ENCODE results near the gene STARD10.
A peak's percentile ranks its signal among the peaks of the same experiment; 100 is the strongest.

The STARD10 gene

DNA sequence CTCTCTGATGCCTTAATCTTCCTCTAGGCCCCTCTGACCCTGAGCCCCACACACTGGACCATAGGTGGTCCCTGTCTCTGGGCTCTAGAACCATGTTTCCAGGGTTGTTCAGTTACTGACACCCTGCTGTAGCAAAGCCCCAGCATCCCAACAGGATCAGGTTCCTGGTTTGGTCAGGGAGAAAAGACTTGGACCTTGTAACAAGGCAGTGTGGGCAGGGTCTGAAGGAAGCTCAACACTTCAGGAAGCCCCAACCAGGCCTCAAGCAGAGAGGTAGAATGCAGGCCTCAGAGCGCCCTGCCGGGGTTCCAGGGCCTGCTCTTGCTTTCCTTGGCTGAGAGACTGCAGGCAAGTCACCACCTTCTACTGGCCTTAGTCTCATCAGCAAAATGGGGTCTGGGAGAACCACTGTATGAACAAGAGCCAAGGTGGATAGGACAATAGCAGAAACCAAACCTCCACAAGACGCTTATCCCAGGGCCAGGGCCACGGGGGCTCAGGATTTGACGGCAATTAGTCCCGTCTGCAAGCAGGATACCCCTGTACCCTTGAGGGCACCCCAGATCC, 46.5 kb downstream of the STARD10 start:
- peak overlapping the region; percentile 3 for H3K9ac ChIP-seq (ENCODE audit: low read length)
- no peak overlapping the region for H3K27ac ChIP-seq (ENCODE audit: low read depth, low read length)

DNA sequence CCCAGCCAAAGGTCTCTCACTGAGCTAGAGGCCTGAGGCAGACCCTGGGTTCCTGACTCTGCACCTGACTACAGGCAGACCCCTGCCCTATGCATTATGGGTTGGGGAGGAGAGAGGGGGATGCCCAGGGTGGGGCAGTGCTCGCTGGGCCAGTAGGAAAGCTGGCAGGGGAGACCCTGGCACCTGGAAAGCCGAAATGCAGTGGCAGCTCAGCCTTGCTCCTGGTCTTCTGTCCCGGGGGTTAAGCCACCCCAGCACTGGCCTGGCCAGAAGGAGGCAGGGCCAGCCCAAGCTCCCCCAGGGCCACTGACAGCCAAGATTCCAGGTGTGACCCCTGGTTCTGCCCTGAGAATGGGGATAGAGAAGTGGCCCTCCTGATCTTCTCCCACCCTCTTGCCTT, 47.0 kb downstream of the STARD10 start:
- peaks cover 26% of the 10 kb centered on the region for H3K4me1 ChIP-seq (ENCODE audit: control insufficient read depth, insufficient read depth, low read length)
- no peaks in the 10 kb centered on the region for H3K27me3 ChIP-seq (ENCODE audit: control insufficient read depth, insufficient read depth, low read length)
- H3K4me3 ChIP-seq (ENCODE audit: low read depth, low read length) = no peak overlapping the region
- H3K9ac ChIP-seq (ENCODE audit: low read length) = no peak overlapping the region
- no peak overlapping the region for H3K27ac ChIP-seq (ENCODE audit: low read depth, low read length)
- H3K36me3 ChIP-seq (ENCODE audit: control insufficient read depth, insufficient read depth, low read length) = peaks cover 10% of the 10 kb centered on the region; the same call in 1 of the 2 replicates
- H3K9me3 ChIP-seq (ENCODE audit: control insufficient read depth, insufficient read depth, low read depth, low read length) = no peaks in the 10 kb centered on the region

More for the DNA sequence above, 46.5 kb downstream of the STARD10 start:
- H3K4me1 ChIP-seq (ENCODE audit: control insufficient read depth, insufficient read depth, low read length) = peaks cover 20% of the 10 kb centered on the region
- no peaks in the 10 kb centered on the region for H3K9me3 ChIP-seq (ENCODE audit: control insufficient read depth, insufficient read depth, low read depth, low read length)
- no peaks in the 10 kb centered on the region for H3K27me3 ChIP-seq (ENCODE audit: control insufficient read depth, insufficient read depth, low read length)
- no peak overlapping the region for H3K4me3 ChIP-seq (ENCODE audit: low read depth, low read length)
- peaks cover 10% of the 10 kb centered on the region; the same call in 1 of the 2 replicates for H3K36me3 ChIP-seq (ENCODE audit: control insufficient read depth, insufficient read depth, low read length)

DNA sequence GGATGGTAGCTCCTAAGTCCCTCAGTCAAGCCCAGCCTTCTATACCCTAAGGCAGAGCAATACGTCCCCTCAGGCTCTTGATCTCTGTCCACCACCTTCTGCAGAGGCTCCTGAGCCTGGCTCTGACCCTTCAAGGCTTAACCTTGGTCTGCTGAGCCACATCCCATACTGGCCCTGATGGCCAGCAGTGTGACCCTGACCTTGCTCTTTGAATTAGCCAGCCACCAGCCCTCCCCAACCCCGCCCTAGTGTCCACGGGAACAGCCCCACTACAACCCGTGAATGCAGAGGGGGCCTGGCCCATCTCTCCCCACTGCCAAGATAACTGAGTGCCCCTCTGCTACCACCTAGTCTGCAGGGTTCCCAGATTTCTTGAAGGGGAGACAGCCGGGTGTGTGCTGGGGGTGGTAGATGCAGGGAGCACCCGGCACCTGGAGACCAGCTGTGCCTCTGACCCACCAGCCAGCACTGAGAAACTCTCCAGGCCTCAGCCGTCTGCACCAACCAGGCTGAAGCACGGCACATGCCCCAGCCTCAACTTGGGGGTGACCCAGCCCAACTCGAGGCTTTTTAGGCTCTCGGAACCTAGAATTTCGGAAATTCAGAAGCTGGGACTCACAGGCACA, 47.8 kb downstream of the STARD10 start:
- H3K9ac ChIP-seq (ENCODE audit: low read length) = no peak overlapping the region
- H3K27ac ChIP-seq (ENCODE audit: low read depth, low read length) = no peak overlapping the region

DNA sequence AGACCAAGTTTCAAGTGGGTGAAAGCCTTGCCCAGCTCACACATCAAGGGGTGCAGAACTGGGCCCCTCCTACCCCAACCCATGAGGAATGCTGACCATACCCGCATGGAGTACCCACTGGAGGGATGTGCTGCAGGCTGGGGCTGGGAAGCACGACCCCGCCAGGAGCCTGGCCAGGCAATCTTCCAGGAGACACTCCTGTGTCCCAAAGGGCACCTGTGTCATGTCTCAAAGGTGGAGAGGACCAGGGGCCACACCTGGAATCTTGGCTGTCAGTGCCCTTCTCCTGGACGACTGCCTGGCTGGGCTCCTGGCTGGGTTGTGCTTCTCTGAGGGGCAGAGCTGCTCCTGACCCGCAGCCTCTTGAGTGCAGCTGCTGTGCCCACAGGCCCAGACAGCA, 48.3 kb downstream of the STARD10 start:
- Histone ChIP-seq H3K27ac (ENCODE audit: low read depth, low read length) (no peak overlapping the region), H3K27me3 (ENCODE audit: control insufficient read depth, insufficient read depth, low read length) (no peaks in the 10 kb centered on the region), H3K4me1 (ENCODE audit: control insufficient read depth, insufficient read depth, low read length) (peaks cover 30% of the 10 kb centered on the region)

More for the DNA sequence above, 47.8 kb downstream of the STARD10 start:
- no peak overlapping the region for H3K4me3 ChIP-seq (ENCODE audit: low read depth, low read length)
- no peaks in the 10 kb centered on the region for H3K27me3 ChIP-seq (ENCODE audit: control insufficient read depth, insufficient read depth, low read length)
- H3K9me3 ChIP-seq (ENCODE audit: control insufficient read depth, insufficient read depth, low read depth, low read length) = no peaks in the 10 kb centered on the region
- peaks cover 30% of the 10 kb centered on the region for H3K4me1 ChIP-seq (ENCODE audit: control insufficient read depth, insufficient read depth, low read length)
- peaks cover 10% of the 10 kb centered on the region; the same call in 1 of the 2 replicates for H3K36me3 ChIP-seq (ENCODE audit: control insufficient read depth, insufficient read depth, low read length)

DNA sequence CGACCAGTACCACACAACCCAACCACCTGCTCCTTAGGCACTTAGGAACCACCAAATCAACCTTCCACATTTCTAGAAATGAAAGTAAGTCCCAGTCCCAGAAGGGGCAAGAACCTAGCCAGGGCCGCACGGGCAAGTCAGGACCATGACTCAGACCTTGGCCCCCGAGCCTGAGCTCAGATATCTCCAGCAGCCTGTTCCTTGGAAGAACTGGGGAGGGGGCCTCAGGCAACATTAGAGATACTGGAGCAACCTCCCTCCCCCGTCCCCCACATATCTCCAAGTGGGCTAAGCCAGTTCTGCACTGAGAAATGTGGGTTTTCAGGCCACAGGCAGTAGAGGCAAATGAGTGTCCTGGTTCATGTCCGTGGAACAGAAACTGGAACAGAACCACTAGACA, 49.4 kb downstream of the STARD10 start:
- H3K9ac ChIP-seq (ENCODE audit: low read length) = no peak overlapping the region
- H3K27me3 ChIP-seq (ENCODE audit: control insufficient read depth, insufficient read depth, low read length) = no peaks in the 10 kb centered on the region
- H3K27ac ChIP-seq (ENCODE audit: low read depth, low read length) = no peak overlapping the region
- no peaks in the 10 kb centered on the region for H3K9me3 ChIP-seq (ENCODE audit: control insufficient read depth, insufficient read depth, low read depth, low read length)
- H3K4me3 ChIP-seq (ENCODE audit: low read depth, low read length) = no peak overlapping the region
- H3K36me3 ChIP-seq (ENCODE audit: control insufficient read depth, insufficient read depth, low read length) = peaks cover 10% of the 10 kb centered on the region; the same call in 1 of the 2 replicates
- peaks cover 38% of the 10 kb centered on the region for H3K4me1 ChIP-seq (ENCODE audit: control insufficient read depth, insufficient read depth, low read length)

More for the DNA sequence above, 48.3 kb downstream of the STARD10 start:
- H3K4me3 ChIP-seq (ENCODE audit: low read depth, low read length) = no peak overlapping the region
- H3K9ac ChIP-seq (ENCODE audit: low read length) = no peak overlapping the region
- no peaks in the 10 kb centered on the region for H3K9me3 ChIP-seq (ENCODE audit: control insufficient read depth, insufficient read depth, low read depth, low read length)
- peaks cover 10% of the 10 kb centered on the region; the same call in 1 of the 2 replicates for H3K36me3 ChIP-seq (ENCODE audit: control insufficient read depth, insufficient read depth, low read length)

DNA sequence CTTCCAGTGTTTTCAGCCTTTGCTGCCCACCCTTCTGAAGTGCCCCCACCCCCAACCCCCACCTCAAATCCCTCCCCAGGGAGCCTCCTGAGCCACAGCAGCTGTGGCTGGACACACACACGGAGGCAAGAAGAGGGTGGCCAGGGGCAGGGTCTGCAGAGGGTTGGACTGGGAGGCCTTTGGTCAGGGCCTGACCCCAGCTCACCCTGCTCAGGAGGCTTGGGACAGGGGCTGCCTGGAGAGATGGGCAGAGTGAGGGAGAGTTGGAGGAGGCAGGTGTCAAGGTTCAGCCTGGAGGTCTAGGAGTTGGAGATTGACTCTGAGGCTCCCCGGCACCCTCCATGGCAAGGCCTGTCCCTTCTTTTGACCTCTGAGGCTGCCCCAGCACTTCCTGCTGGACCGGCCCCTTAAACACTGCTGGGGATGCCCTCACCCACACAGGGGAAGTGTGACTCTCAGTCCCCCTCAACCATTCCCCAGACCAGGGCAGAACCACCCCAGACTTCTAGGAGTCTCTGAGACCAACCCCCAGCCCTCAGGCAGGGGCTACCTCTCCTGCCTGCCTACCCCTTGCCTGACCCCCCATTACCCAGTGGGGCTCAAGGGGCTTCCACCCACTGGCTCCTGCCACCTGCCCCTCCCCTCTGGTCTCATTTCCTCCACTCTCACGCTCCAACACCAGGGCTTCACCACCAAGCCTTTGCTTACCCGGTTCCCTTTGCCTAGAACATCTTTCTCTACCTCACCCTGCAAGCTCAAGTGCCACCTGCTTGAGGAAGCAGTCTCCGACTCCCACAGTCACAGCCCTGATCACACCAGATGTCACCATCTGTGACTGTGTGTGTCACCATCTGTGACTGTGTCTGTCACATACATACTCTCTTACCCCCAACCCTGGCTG, 50.3 kb downstream of the STARD10 start:
- H3K4me1 ChIP-seq (ENCODE audit: control insufficient read depth, insufficient read depth, low read length) = peaks cover 45% of the 10 kb centered on the region
- no peak overlapping the region for H3K27ac ChIP-seq (ENCODE audit: low read depth, low read length)

DNA sequence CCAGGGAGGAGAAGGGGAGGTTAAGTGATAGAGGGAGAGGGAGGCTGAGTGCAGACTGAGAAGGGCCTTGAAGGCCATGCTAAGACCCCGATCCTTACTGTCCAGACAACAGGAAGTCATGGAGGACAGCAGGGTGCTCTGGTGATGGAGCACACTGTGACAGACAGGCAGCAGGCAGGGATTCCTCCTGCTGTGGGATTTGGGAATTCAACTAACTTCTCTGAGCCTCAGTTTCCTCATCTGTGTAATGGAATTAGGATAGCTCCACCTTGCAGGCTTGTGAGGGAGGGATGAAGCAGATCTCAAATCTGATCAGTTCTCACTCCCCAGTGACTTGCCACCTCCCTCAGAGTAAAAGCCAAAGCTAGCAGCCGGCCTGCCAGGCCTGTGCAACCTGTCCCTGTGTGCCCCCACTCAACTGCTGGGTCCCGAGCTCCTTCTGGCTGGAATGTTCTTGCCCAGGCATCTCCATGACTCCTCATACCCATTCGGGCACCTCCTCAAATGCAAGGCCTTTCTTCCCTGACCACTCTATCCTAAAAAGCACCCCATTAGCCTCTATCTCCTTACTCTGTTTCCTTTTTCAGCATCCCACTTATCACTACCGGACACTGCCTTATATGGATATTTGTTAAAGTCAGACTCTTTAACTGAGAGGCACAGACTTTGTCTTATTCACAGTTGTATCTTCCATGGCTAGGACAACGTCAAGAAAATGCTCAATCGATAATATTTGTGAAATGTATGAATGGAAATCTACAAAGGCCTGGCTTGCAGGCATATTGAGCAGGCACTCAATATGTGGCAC, 51.1 kb downstream of the STARD10 start:
- Histone ChIP-seq H3K9ac (ENCODE audit: low read length) (peak overlapping the region; percentile 64), H3K4me3 (ENCODE audit: low read depth, low read length) (no peak overlapping the region), H3K4me1 (ENCODE audit: control insufficient read depth, insufficient read depth, low read length) (peaks cover 52% of the 10 kb centered on the region), H3K27ac (ENCODE audit: low read depth, low read length) (no peak overlapping the region; the same call in 1 of the 2 replicates), H3K36me3 (ENCODE audit: control insufficient read depth, insufficient read depth, low read length) (peaks cover 8% of the 10 kb centered on the region; the same call in 1 of the 2 replicates), H3K9me3 (ENCODE audit: control insufficient read depth, insufficient read depth, low read depth, low read length) (no peaks in the 10 kb centered on the region), H3K27me3 (ENCODE audit: control insufficient read depth, insufficient read depth, low read length) (no peaks in the 10 kb centered on the region)

More for the DNA sequence above, 50.3 kb downstream of the STARD10 start:
- no peaks in the 10 kb centered on the region for H3K27me3 ChIP-seq (ENCODE audit: control insufficient read depth, insufficient read depth, low read length)
- peaks cover 9% of the 10 kb centered on the region; the same call in 1 of the 2 replicates for H3K36me3 ChIP-seq (ENCODE audit: control insufficient read depth, insufficient read depth, low read length)
- no peak overlapping the region for H3K9ac ChIP-seq (ENCODE audit: low read length)
- H3K9me3 ChIP-seq (ENCODE audit: control insufficient read depth, insufficient read depth, low read depth, low read length) = no peaks in the 10 kb centered on the region
- H3K4me3 ChIP-seq (ENCODE audit: low read depth, low read length) = no peak overlapping the region

DNA sequence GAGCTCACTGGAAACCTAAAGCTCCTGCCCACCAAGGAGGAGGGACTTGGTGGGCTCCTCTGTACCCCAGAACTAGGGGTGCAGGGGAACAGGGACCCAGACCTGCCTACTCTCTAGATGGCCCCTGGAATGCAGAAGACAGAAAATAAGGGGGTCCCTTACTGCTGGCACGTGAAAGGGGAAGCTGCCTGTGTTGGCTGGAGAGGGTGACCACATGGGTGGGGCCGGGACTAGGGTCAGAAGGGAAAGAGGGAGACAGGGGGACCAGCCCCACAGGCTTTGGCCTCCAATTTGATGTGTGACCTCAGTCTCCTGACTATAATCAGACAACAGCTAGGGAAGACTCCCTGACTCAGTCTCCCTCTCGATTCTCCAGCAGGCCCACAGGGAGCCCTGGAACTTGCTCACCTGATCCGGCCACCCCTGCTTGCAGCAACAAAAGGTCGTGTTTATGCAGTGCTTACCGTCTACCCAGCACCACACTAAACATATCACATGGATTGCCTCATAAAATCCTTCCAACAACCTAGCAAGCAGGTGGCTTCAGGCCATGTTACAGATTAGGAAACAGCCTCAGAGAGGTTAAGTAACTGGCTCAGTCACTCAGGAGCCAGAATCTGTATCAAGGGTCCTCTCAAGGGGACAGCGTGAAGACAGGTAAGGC, 51.9 kb downstream of the STARD10 start:
- Histone ChIP-seq H3K4me1 (ENCODE audit: control insufficient read depth, insufficient read depth, low read length) (peaks cover 50% of the 10 kb centered on the region), H3K9ac (ENCODE audit: low read length) (peak overlapping the region; percentile 64)

DNA sequence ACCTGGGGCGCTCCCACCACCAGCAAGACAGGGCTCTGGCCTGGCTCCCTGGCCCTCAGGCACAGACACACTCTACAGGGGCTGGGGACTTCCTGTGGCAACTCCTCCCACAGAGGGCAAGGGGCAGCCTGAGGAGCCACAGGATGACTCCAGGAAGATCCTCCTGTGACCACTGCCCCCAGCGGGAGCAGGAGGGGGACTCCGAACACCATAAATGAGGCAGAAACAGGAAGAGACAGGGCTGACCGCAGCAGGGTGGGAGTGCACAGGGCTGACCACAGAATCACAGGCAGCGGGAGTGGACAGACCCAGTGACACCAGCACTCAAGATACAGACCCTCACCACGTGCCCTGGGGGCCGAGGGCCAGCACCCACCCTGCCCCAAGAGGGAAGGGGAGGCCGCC, 52.4 kb downstream of the STARD10 start:
- no peaks in the 10 kb centered on the region for H3K9me3 ChIP-seq (ENCODE audit: control insufficient read depth, insufficient read depth, low read depth, low read length)
- H3K4me1 ChIP-seq (ENCODE audit: control insufficient read depth, insufficient read depth, low read length) = peaks cover 56% of the 10 kb centered on the region
- H3K4me3 ChIP-seq (ENCODE audit: low read depth, low read length) = no peak overlapping the region
- peaks cover 5% of the 10 kb centered on the region; the same call in 1 of the 2 replicates for H3K36me3 ChIP-seq (ENCODE audit: control insufficient read depth, insufficient read depth, low read length)
- H3K27ac ChIP-seq (ENCODE audit: low read depth, low read length) = peak overlapping the region; percentile 86
- no peaks in the 10 kb centered on the region for H3K27me3 ChIP-seq (ENCODE audit: control insufficient read depth, insufficient read depth, low read length)
- peak overlapping the region; percentile 64 for H3K9ac ChIP-seq (ENCODE audit: low read length)

More for the DNA sequence above, 51.9 kb downstream of the STARD10 start:
- no peaks in the 10 kb centered on the region for H3K9me3 ChIP-seq (ENCODE audit: control insufficient read depth, insufficient read depth, low read depth, low read length)
- H3K4me3 ChIP-seq (ENCODE audit: low read depth, low read length) = no peak overlapping the region
- no peaks in the 10 kb centered on the region for H3K27me3 ChIP-seq (ENCODE audit: control insufficient read depth, insufficient read depth, low read length)
- peaks cover 5% of the 10 kb centered on the region; the same call in 1 of the 2 replicates for H3K36me3 ChIP-seq (ENCODE audit: control insufficient read depth, insufficient read depth, low read length)
- peak overlapping the region; percentile 86 for H3K27ac ChIP-seq (ENCODE audit: low read depth, low read length)

Data from HUES6 (cell line).